Measurements from ENCODE around the gene LCE1A. TPM values are rescaled to one million over a fixed set of nuclear protein-coding genes. Genes with fewer than 3 reads are reported as not detected.

Gene LCE1A
- total RNA-seq, 4 donors from 2014 or later, result not detected

DNA sequence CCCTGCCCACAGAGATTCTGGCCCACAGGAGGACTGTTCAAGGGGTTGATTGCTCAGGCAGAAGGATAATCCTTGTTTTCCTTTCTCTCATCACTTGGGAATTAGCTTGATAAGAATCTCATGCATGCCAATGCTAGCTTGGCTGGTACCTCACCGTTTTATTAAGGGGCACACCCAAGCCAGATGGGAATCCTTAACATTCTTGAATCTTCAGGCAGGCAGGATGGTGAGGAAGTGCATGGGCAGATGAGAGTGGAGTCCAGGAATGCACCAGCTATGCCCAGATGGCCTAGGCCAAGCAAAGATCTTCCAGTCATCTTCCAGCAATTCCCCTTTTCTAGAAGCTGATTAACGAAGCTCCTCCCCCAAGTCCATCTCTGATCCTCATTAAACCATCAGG lies 28.4 kb downstream of the LCE1A start:
- Histone ChIP-seq H3K9me3 (no peaks in the 10 kb centered on the region), H3K4me1 (peaks cover 0 to 3% (median 0%) of the 10 kb centered on the region in 3 donors), H3K36me3 (no peaks in the 10 kb centered on the region), H3K27me3 (no peaks in the 10 kb centered on the region), H3K4me3 (no peak overlapping the region), H3K27ac (no peak overlapping the region)
- TF ChIP-seq EP300 (IDR thresholded peaks at IDR 0.05) (no peak), POLR2A (IDR thresholded peaks at IDR 0.05) (no peak), POLR2AphosphoS5 (IDR thresholded peaks at IDR 0.05) (no peak)
- TF ChIP-seq, protein P1, sequence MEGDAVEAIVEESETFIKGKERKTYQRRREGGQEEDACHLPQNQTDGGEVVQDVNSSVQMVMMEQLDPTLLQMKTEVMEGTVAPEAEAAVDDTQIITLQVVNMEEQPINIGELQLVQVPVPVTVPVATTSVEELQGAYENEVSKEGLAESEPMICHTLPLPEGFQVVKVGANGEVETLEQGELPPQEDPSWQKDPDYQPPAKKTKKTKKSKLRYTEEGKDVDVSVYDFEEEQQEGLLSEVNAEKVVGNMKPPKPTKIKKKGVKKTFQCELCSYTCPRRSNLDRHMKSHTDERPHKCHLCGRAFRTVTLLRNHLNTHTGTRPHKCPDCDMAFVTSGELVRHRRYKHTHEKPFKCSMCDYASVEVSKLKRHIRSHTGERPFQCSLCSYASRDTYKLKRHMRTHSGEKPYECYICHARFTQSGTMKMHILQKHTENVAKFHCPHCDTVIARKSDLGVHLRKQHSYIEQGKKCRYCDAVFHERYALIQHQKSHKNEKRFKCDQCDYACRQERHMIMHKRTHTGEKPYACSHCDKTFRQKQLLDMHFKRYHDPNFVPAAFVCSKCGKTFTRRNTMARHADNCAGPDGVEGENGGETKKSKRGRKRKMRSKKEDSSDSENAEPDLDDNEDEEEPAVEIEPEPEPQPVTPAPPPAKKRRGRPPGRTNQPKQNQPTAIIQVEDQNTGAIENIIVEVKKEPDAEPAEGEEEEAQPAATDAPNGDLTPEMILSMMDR (IDR thresholded peaks at IDR 0.05), result no peak
- ATAC-seq, result no peak
- WGBS, 2 donors (ENCODE audit: low coverage in 1 of 2), result 62 to 100% methylated on average over 1 to 2 of the region's 2 CpGs

DNA sequence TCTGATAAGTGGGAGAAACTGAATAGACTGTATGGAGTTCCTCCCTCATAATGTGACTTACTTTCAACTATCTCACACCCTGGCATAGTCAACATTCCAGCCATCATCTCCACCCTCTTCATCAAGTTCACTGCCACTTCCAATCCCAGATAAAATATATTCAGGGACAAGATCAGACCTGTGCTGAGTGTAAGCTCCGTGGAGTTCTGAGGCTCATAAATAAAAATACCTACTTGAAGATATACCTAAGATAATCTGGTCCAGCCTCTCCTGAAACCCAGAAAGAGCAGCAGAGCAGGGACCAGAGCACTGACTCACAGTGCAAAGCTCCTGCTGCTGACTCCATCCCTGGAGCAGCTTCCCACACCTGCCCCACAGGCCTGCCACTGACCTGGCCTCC lies 30.8 kb downstream of the LCE1A start:
- Histone ChIP-seq H3K36me3 (no peaks in the 10 kb centered on the region), H3K4me3 (no peak overlapping the region), H3K27ac (no peak overlapping the region), H3K9me3 (no peaks in the 10 kb centered on the region), H3K27me3 (no peaks in the 10 kb centered on the region), H3K4me1 (peaks cover 8 to 27% (median 11%) of the 10 kb centered on the region in 3 donors)
- WGBS, 2 donors (ENCODE audit: low coverage in 1 of 2), result 40 to 50% methylated on average over 1 of the region's 1 CpG
- ATAC-seq, result no peak
- TF ChIP-seq POLR2A (IDR thresholded peaks at IDR 0.05) (no peak), POLR2AphosphoS5 (IDR thresholded peaks at IDR 0.05) (no peak), EP300 (IDR thresholded peaks at IDR 0.05) (no peak)
- TF ChIP-seq, protein P1 (IDR thresholded peaks at IDR 0.05), result no peak

DNA sequence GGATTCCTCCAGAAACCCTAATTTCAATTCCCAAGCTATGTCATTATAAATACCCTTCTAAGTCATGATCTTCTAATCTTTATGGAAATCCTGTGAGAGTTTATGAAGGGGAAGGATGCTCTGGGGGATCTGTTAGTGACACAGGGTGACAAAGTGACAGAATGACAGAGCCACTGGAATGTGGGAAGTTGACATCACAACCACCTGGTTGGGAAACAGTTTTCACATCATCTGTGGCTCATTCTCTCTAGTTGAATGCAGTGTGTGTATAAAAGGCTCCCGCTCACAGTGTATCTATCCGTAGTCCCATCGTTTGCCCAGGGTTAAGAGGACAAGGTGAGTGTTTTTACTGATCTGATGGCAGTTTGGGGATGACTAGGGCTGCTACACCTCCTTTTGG lies 32.4 kb downstream of the LCE1A start, which contains the start of gene LCE7A:
TSS of gene LCE7A (plus strand) at position 301 of the 400 bp plus-strand sequence. CDS start 702 bp downstream, outside the sequence.
- WGBS, 2 donors (ENCODE audit: low coverage in 1 of 2), result 81% methylated on average over 3 of the region's 3 CpGs; no CpG with 5 or more reads in 1 of the 2 donors
- no peak for ATAC-seq
- Histone ChIP-seq H3K27ac (no peak within 1 kb of the TSS), H3K4me3 (no peak within 1 kb of the TSS), H3K36me3 (no peaks in the 10 kb centered on the region), H3K4me1 (peaks cover 8 to 27% (median 11%) of the 10 kb centered on the region in 3 donors), H3K9me3 (no peaks in the 10 kb centered on the region), H3K27me3 (no peaks in the 10 kb centered on the region)
- TF ChIP-seq POLR2A (IDR thresholded peaks at IDR 0.05), result no peak

DNA sequence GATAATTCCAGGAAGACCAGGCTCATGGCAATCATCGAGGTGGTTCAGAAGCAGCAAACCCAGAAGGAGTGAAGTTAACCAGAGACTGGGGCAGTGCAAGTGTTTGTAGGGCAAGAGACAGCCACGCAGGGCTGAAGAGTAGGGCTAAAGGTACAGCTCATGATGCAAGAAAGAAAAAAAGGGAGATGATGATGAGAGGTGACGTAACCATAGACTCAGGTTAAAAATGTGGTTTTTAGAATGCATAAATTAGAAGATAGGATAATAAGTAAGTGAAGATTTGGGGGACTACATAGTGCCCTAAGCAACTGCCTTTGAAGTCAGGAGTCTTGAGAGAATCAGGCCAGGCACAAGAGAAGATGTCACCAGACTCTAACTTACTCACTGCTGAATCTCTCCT lies 32.9 kb downstream of the LCE1A start:
- Histone ChIP-seq H3K4me3 (no peak overlapping the region), H3K36me3 (no peaks in the 10 kb centered on the region), H3K4me1 (peaks cover 8 to 27% (median 11%) of the 10 kb centered on the region in 3 donors), H3K27me3 (no peaks in the 10 kb centered on the region), H3K27ac (no peak overlapping the region), H3K9me3 (no peaks in the 10 kb centered on the region)
- ATAC-seq, result no peak
- 75 to 79% methylated on average over 2 to 3 of the region's 3 CpGs for WGBS, 2 donors (ENCODE audit: low coverage in 1 of 2)
- TF ChIP-seq POLR2A (IDR thresholded peaks at IDR 0.05), result no peak
- TF ChIP-seq, protein P1 (IDR thresholded peaks at IDR 0.05), result no peak
- no peak for TF ChIP-seq EP300 (IDR thresholded peaks at IDR 0.05)
- TF ChIP-seq POLR2AphosphoS5 (IDR thresholded peaks at IDR 0.05), result no peak

DNA sequence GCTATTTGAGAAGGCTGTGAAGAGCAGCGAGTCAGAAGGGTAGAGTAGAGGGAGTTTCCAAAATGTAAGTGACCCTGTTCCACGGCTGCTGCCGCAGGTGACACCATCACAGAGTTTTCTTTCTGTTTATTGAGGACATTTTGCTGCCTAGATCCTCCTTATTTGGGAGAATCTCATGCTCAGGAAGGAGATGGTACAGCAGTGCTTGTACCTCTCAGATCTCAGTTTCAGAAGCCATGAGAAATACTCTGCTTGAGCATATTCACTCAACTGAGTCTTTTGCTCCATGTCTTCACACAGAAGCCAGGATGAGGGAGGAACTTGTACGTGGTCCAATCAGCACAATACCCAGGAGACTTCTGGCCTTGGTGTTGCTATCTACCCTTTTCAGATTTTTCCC lies 34.1 kb downstream of the LCE1A start:
- ATAC-seq, result no peak
- Histone ChIP-seq H3K27me3 (no peaks in the 10 kb centered on the region), H3K4me3 (no peak overlapping the region), H3K27ac (no peak overlapping the region), H3K9me3 (no peaks in the 10 kb centered on the region), H3K36me3 (no peaks in the 10 kb centered on the region), H3K4me1 (peaks cover 8 to 27% (median 11%) of the 10 kb centered on the region in 3 donors)
- WGBS, 2 donors (ENCODE audit: low coverage in 1 of 2), result 71 to 83% methylated on average over 4 of the region's 4 CpGs
- TF ChIP-seq POLR2AphosphoS5 (IDR thresholded peaks at IDR 0.05), result no peak
- TF ChIP-seq, protein P1 (IDR thresholded peaks at IDR 0.05), result no peak
- no peak for TF ChIP-seq EP300 (IDR thresholded peaks at IDR 0.05)
- TF ChIP-seq POLR2A (IDR thresholded peaks at IDR 0.05), result no peak

Data from gastroesophageal sphincter (tissue), 4 donors.